Keratinocyte (primary cell): ENCODE results near the gene ATP13A3. TPM values are rescaled to one million over a fixed set of nuclear protein-coding genes. Genes with fewer than 3 reads are reported as not detected.

ENCODE experiments used
- DNase-seq: peaks from one replicate; pipeline ENCODE4 v3.0.0-alpha.2; 2011; ENCODE audit warnings: low read depth, missing footprints, low spot score
- FAIRE-seq: peaks from 2 replicates; lab custom pipeline; 2011; peaks lifted over from hg19 to GRCh38; lab: Jason Lieb, UNC
- H2AFZ ChIP-seq: 2 replicates; pipeline ENCODE4 v1.6.0; 2012; ENCODE audit warnings: low read length, control low read depth, inconsistent platforms; ENCODE audit not compliant: control insufficient read depth
- H3K27ac ChIP-seq: 2 replicates; pipeline ENCODE4 v1.5.1; 2011; ENCODE audit warnings: low read length; ENCODE audit not compliant: control insufficient read depth, insufficient read depth
- H3K27me3 ChIP-seq: 3 replicates; pipeline ENCODE4 v1.6.0; 2011; ENCODE audit warnings: low read length; ENCODE audit not compliant: control insufficient read depth, insufficient read depth; ENCODE audit errors: extremely low read depth
- H3K36me3 ChIP-seq, 2 experiments: 2 replicates in 1 of 2; 3 replicates in 1 of 2; pipeline ENCODE4 v1.5.1; 2011; ENCODE audit warnings: low read length in 2 of 2, mild to moderate bottlenecking in 1 of 2; ENCODE audit not compliant: control insufficient read depth in 2 of 2, insufficient read depth in 2 of 2; ENCODE audit errors: extremely low read depth in 1 of 2
- H3K4me1 ChIP-seq: 3 replicates; pipeline ENCODE4 v1.5.1; 2011; ENCODE audit warnings: low read length; ENCODE audit not compliant: control insufficient read depth, insufficient read depth; ENCODE audit errors: extremely low read depth
- H3K4me2 ChIP-seq: 3 replicates; pipeline ENCODE4 v1.6.0; 2011; ENCODE audit warnings: low read depth, low read length; ENCODE audit not compliant: control insufficient read depth, insufficient read depth; ENCODE audit errors: extremely low read depth
- H3K4me3 ChIP-seq, 3 experiments: fragments of 200-600 bp in 1 of 3; sonication (generic) in 1 of 3; 2 replicates in 2 of 3; 3 replicates in 1 of 3; pipeline ENCODE4 v1.5.1; 2011 to 2016; ENCODE audit warnings: low read length in 3 of 3, mild to moderate bottlenecking in 3 of 3, control low read depth in 2 of 3, inconsistent platforms in 1 of 3, low read depth in 1 of 3, mixed read lengths in 1 of 3, mixed run types in 1 of 3, moderate library complexity in 1 of 3; ENCODE audit not compliant: control insufficient read depth in 2 of 3, insufficient read depth in 2 of 3; ENCODE audit errors: extremely low read depth in 1 of 3
- H3K79me2 ChIP-seq: 2 replicates; pipeline ENCODE4 v1.6.0; 2012; ENCODE audit warnings: low read length; ENCODE audit not compliant: control insufficient read depth, insufficient read depth
- H3K9ac ChIP-seq: 3 replicates; pipeline ENCODE4 v1.6.0; 2011; ENCODE audit warnings: low read length; ENCODE audit not compliant: control insufficient read depth, insufficient read depth; ENCODE audit errors: extremely low read depth
- H3K9me1 ChIP-seq: 3 replicates; pipeline ENCODE4 v1.6.0; 2011; ENCODE audit warnings: low read length; ENCODE audit not compliant: control insufficient read depth, insufficient read depth; ENCODE audit errors: extremely low read depth
- H3K9me3 ChIP-seq: 2 replicates; pipeline ENCODE4 v1.5.1; 2012; ENCODE audit warnings: low read depth, low read length; ENCODE audit not compliant: control insufficient read depth
- H4K20me1 ChIP-seq: 3 replicates; pipeline ENCODE4 v1.6.0; 2011; ENCODE audit warnings: low read length; ENCODE audit not compliant: control insufficient read depth, insufficient read depth; ENCODE audit errors: extremely low read depth
- EZH2 ChIP-seq: IDR thresholded peaks from one replicate; pipeline ENCODE4 v1.6.1; 2012; ENCODE audit warnings: inconsistent platforms, mild to moderate bottlenecking, low read length, moderate library complexity
- dilution Hi-C: fragments of 300-500 bp; cut with MboI; formaldehyde crosslinking; loops from one replicate; pipeline ENCODE4 v1.7.0; 2020; ENCODE audit warnings: low sequenced_read_pairs; ENCODE audit not compliant: extremely low pct_ligation_motif_present
- polyA plus RNA-seq, 5 experiments: library from polyadenylated mRNA; depleted of rRNA in 3 of 5; stranded (reverse) in 3 of 5; stranded (forward) in 1 of 5; unstranded in 1 of 5; fragments of >200 nt; gene quantifications; 1 replicate in 1 of 5; 2 replicates in 3 of 5; 3 replicates in 1 of 5; pipeline versions ENCODE4 v1.2.1 to v1.2.3, GENCODE V29; 2011 to 2012; ENCODE audit warnings: missing spikeins in 2 of 5, low read depth in 1 of 5, low replicate concordance in 1 of 5
- TF ChIP-seq, protein P1 (sequence below), 3 experiments: IDR thresholded peaks in 1 of 3; conservative IDR thresholded peaks in 1 of 3; optimal IDR thresholded peaks in 1 of 3; 2 replicates in 2 of 3; 3 replicates in 1 of 3; pipeline versions ENCODE3 to v1.5.1; 2011; ENCODE audit warnings: low read length in 3 of 3, mild to moderate bottlenecking in 3 of 3, moderate library complexity in 2 of 3, control low read depth in 1 of 3, inconsistent platforms in 1 of 3; ENCODE audit not compliant: insufficient read depth in 2 of 3; ENCODE audit errors: extremely low read depth in 1 of 3

Gene ATP13A3
- polyA plus RNA-seq, 1 donor (not counting 4 experiments of a cell fraction or from before 2014, with no cell fraction given): 103 TPM

DNA sequence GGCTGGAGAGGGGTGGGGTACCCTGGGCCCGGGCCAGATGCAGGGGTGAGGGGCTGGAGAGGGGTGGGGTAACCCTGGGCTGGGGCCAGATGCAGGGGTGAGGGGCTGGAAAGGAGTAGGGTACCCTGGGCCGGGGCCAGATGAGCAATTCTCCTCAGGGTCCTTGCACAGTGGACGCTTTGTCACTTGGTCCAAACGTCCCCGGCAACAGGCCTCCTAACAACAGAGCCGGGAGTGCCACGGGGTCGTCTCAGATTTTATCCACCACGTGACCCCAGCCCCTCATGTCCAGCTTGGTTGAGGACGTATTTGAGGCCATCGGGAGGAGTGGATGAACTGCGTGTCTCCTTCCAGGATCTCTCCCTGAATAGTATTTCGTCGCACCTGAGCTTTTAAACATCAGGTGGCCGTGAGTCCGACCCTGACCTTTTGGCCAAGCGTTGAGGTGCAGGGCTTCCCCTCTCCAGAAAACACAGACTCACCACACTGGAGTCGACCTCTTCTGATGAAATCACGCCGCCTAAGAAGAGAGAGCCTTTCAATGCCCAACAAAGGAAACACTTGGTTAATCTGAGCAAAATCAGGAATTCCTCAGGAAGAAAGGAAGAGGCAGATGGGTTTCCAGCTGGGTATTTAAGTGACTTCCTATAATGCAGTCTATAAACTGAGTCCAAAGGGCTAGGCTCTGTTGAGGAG lies 104.5 kb downstream of the ATP13A3 start:
- Histone ChIP-seq H3K4me1 (no peaks in the 10 kb centered on the region), H3K9ac (no peak overlapping the region), H3K36me3 (no peaks in the 10 kb centered on the region), H3K9me1 (no peaks in the 10 kb centered on the region), H3K4me3 (no peak overlapping the region), H3K9me3 (no peaks in the 10 kb centered on the region), H4K20me1 (no peaks in the 10 kb centered on the region), H3K79me2 (no peaks in the 10 kb centered on the region), H3K27me3 (peaks cover 25% of the 10 kb centered on the region), H2AFZ (no peak overlapping the region), H3K27ac (no peak overlapping the region), H3K4me2 (no peak overlapping the region)
- no peak for FAIRE-seq
- dilution Hi-C loops: no loop called here
- TF ChIP-seq, protein P1, sequence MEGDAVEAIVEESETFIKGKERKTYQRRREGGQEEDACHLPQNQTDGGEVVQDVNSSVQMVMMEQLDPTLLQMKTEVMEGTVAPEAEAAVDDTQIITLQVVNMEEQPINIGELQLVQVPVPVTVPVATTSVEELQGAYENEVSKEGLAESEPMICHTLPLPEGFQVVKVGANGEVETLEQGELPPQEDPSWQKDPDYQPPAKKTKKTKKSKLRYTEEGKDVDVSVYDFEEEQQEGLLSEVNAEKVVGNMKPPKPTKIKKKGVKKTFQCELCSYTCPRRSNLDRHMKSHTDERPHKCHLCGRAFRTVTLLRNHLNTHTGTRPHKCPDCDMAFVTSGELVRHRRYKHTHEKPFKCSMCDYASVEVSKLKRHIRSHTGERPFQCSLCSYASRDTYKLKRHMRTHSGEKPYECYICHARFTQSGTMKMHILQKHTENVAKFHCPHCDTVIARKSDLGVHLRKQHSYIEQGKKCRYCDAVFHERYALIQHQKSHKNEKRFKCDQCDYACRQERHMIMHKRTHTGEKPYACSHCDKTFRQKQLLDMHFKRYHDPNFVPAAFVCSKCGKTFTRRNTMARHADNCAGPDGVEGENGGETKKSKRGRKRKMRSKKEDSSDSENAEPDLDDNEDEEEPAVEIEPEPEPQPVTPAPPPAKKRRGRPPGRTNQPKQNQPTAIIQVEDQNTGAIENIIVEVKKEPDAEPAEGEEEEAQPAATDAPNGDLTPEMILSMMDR (optimal IDR thresholded peaks at IDR 0.05 in 1 of 3, IDR thresholded peaks at IDR 0.05 in 1 of 3, conservative IDR thresholded peaks at IDR 0.05 in 1 of 3; ENCODE audit: extremely low read depth in 1 of 3, insufficient read depth in 2 of 3, low read length in 3 of 3): no peak
- no peak for TF ChIP-seq EZH2
- no peak for DNase-seq

DNA sequence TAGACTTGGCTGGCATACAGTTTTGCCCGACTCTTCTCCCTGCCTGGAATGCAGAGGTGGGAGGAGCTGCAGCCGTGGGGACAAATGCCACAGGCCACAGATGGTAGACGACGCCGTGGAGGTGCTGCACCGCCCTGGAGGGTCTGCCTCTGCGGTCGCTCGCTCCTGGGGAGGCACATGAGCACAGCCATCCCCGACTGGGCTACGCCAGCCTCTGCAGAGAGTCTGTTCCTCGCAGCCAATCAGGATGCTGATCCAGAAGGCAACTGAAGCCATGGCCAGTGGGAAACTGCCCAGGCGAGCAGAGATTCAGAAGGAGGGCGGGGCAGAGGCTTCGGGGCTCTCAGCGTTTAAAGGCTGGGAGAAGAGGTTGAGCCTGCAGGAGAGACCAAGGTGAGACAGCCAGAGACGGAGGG lies 105.3 kb downstream of the ATP13A3 start:
- H3K9me3 ChIP-seq: no peaks in the 10 kb centered on the region
- H3K4me2 ChIP-seq: no peak overlapping the region
- no peak overlapping the region for H3K9ac ChIP-seq
- H3K79me2 ChIP-seq: no peaks in the 10 kb centered on the region
- peak overlapping the region; percentile 33 for H2AFZ ChIP-seq
- DNase-seq (no peak), FAIRE-seq (no peak)
- TF ChIP-seq, protein P1 (optimal IDR thresholded peaks at IDR 0.05 in 1 of 3, IDR thresholded peaks at IDR 0.05 in 1 of 3, conservative IDR thresholded peaks at IDR 0.05 in 1 of 3; ENCODE audit: extremely low read depth in 1 of 3, insufficient read depth in 2 of 3, low read length in 3 of 3): no peak
- no peak for TF ChIP-seq EZH2
- no peaks in the 10 kb centered on the region for H4K20me1 ChIP-seq
- H3K36me3 ChIP-seq: no peaks in the 10 kb centered on the region
- H3K9me1 ChIP-seq: no peaks in the 10 kb centered on the region
- dilution Hi-C loops: no loop called here
- no peak overlapping the region for H3K4me3 ChIP-seq
- peaks cover 21% of the 10 kb centered on the region for H3K27me3 ChIP-seq
- H3K27ac ChIP-seq: no peak overlapping the region
- H3K4me1 ChIP-seq: no peaks in the 10 kb centered on the region
